Right ventricle myocardium inferior (tissue), 1 donor: ENCODE measurements around the gene POLR1B. TPM values are rescaled to one million over a fixed set of nuclear protein-coding genes. Genes with fewer than 3 reads are reported as not detected.
"Not testable (repeated sequence)": the region's sequence is repeated elsewhere in the genome, so short reads cannot be mapped to it uniquely, and the experiment has no call there.

Experiments
- ATAC-seq: fragments of 200-7000 bp; cut with Tn5 transposase; one replicate; pipeline ENCODE4 v1.9.1; 2020; ENCODE audit warnings: mild to moderate bottlenecking, moderate library complexity
- DNase-seq: peaks from one replicate; pipeline ENCODE4 v3.0.0; 2021; ENCODE audit errors: missing footprints
- intact Hi-C: fragments of 100-400 bp; cut with DNase I; formaldehyde crosslinking; loops from one replicate; pipeline ENCODE4 v1.11.0; 2022
- long read RNA-seq: library from polyadenylated mRNA; unstranded; transcript quantifications from one replicate; pipeline ENCODE4 v2.0.0, GENCODE V29; 2021
- total RNA-seq: library from RNA; stranded (reverse); fragmentation: NEBNext Ultra II Directional; extraction: Animal tissue kit (Norgen Biotek cat#: 25700); gene quantifications from one replicate; pipeline ENCODE4 v1.2.1, GENCODE V29; 2021
- donor health status: DM: no; HTN: yes; CAD: no; lungs with severe emphysema.

The POLR1B gene, protein sequence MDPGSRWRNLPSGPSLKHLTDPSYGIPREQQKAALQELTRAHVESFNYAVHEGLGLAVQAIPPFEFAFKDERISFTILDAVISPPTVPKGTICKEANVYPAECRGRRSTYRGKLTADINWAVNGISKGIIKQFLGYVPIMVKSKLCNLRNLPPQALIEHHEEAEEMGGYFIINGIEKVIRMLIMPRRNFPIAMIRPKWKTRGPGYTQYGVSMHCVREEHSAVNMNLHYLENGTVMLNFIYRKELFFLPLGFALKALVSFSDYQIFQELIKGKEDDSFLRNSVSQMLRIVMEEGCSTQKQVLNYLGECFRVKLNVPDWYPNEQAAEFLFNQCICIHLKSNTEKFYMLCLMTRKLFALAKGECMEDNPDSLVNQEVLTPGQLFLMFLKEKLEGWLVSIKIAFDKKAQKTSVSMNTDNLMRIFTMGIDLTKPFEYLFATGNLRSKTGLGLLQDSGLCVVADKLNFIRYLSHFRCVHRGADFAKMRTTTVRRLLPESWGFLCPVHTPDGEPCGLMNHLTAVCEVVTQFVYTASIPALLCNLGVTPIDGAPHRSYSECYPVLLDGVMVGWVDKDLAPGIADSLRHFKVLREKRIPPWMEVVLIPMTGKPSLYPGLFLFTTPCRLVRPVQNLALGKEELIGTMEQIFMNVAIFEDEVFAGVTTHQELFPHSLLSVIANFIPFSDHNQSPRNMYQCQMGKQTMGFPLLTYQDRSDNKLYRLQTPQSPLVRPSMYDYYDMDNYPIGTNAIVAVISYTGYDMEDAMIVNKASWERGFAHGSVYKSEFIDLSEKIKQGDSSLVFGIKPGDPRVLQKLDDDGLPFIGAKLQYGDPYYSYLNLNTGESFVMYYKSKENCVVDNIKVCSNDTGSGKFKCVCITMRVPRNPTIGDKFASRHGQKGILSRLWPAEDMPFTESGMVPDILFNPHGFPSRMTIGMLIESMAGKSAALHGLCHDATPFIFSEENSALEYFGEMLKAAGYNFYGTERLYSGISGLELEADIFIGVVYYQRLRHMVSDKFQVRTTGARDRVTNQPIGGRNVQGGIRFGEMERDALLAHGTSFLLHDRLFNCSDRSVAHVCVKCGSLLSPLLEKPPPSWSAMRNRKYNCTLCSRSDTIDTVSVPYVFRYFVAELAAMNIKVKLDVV
- total RNA-seq = 9.7 TPM
- long read RNA-seq, full-length matches to known transcripts = 4 of 4 reads
- long read RNA-seq, partial matches to known transcripts = 0 of 4 reads
- long read RNA-seq, other reads (novel, unspliced or antisense) = 0 of 4 reads

DNA sequence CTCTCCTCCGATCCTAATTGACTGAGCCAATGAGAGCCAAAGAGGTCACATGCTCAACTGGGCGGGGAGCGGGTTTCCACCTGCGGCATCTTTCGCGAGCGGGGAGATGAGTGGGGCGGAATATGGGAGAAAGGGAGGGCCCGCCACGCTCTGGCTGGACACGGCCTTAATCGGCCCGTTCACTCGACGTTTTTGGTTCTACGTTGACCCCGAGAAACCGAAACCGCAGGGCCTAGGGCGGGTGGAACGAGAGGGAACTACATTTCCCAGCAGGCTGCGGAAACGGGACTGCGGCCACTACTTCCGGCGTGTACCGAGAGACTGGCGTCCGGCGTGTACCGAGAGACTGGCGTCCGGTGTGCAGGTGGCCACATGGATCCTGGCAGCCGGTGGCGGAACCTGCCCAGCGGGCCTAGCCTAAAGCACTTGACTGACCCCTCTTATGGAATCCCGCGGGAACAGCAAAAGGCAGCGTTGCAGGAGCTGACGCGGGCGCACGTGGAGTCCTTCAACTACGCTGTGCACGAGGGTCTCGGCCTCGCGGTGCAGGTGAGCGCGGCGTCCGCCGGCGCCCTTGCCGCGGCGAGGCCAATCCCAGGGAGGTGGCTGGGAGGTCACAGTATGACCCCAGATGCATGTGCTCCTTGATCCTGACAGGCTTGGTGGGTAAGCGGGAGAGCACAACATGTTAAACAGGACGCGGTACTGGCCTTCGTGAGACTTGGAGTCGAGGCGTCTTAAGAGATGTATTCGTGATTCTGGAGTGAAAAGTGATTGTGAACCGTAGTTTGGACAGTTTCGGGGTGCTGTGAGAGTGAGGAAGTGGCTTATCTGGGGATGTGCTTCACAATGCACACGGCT, at the start of gene POLR1B:
Gene POLR1B, plus strand, starts transcription at position 343 of the 861 bp plus-strand sequence. Its CDS starts 30 bp downstream, at position 373.
- intact Hi-C loops = loop anchor here (1.0 kb wide), 1 partner anchor 61 kb away; no protein-coding TSS in a partner anchor
- ATAC-seq = peak; percentile 94
- peak; percentile 95 for DNase-seq

GRCh38 chr2:112493048-112493447, 49.2 kb upstream of the POLR1B start:
- DNase-seq = no peak
- intact Hi-C loops = no loop called here

GRCh38 chr2:112493858-112494648, 48.2 kb upstream of the POLR1B start:
- ATAC-seq (peak; percentile 48), DNase-seq (no peak)
- intact Hi-C loops = no loop called here

More at GRCh38 chr2:112493048-112493447, 49.2 kb upstream of the POLR1B start:
- ATAC-seq = no peak

DNA sequence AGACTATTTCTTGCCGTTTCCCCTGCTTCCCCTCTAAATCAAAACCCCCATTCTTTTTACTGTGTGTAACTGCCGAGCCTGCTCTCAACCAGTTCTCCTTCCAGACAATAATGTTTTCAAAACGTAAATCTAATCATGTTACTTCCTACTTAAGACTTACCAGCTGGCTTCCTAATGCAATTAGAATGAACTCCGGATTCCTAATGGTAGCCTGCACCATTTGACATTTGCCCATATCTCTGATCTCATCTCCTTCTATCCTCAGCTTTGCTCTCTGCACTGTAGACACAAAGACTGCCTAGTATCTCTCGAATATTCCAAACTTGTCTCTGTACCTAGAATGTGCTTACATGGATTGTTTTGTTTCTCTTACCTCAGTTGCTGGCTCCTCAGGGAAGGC, 47.4 kb upstream of the POLR1B start:
- no peak for ATAC-seq
- intact Hi-C loops = no loop called here

GRCh38 chr2:112495878-112496277, 46.4 kb upstream of the POLR1B start:
- DNase-seq, ATAC-seq, intact Hi-C loops: not testable (repeated sequence)

More for the DNA sequence above, 47.4 kb upstream of the POLR1B start:
- no peak for DNase-seq

DNA sequence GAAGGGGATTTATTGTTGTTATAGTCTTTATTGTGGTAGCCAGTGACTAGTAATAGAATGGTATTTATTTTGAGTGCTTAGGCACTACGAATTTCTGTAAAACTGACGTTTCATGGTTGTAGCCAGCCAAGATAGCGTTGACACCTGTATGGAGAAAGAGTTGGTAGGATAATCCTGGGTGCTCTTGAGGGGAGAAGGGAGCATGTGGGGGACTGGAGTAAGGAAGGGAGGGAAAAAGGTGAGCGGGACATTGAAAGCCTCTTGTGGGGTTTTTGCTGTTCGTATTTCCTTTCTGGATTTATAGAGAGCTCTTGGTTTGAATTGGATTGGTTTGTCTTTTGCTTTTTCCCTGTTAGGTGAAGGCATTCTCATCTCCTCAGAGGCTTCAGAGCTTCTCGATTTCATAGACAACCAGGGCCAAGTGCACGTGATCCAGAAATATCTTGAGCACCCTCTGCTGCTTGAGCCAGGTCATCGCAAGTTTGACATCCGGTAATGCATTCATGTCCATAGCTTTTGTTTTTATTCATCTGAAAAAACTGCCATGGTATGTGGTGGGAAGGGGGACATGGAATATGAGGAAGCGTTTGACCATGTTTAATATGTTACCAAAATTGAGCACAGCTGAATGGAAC, 41.3 kb upstream of the POLR1B start:
- DNase-seq, intact Hi-C loops: not testable (repeated sequence)
- peak; percentile 54 for ATAC-seq

DNA sequence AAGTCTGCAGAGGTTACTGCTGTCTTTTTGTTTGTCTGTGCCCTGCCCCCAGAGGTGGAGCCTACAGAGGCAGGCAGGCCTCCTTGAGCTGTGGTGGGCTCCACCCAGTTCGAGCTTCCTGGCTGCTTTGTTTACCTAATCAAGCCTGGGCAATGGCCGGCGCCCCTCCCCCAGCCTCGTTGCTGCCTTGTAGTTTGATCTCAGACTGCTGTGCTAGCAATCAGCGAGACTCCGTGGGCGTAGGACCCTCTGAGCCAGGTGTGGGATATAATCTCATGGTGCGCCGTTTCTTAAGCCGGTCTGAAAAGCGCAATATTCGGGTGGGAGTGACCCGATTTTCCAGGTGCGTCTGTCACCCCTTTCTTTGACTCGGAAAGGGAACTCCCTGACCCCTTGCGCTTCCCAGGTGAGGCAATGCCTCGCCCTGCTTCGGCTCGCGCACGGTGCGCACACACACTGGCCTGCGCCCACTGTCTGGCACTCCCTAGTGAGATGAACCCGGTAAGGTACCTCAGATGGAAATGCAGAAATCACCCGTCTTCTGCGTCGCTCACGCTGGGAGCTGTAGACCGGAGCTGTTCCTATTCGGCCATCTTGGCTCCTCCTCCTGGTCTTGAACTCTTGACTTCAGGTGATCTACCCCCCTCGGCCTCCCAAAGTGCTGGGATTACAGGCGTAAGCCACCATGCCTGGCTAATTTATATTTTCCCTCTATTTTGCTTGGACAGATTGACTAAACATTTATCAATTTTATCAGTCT, 32.8 kb upstream of the POLR1B start:
- ATAC-seq, DNase-seq, intact Hi-C loops: not testable (repeated sequence)

- DNase-seq = no peak
- no peak for ATAC-seq
- intact Hi-C loops = no loop called here
Measured at GRCh38 chr2:112516801-112517200, 25.5 kb upstream of the POLR1B start.

GRCh38 chr2:112518807-112519206, 23.5 kb upstream of the POLR1B start:
- ATAC-seq (no peak), DNase-seq (no peak)
- intact Hi-C loops = no loop called here

GRCh38 chr2:112519506-112519905, 22.8 kb upstream of the POLR1B start:
- ATAC-seq (no peak), DNase-seq (no peak)
- intact Hi-C loops = no loop called here

GRCh38 chr2:112520234-112520783, 22.0 kb upstream of the POLR1B start:
- DNase-seq = no peak
- ATAC-seq = no peak
- intact Hi-C loops = no loop called here

DNA sequence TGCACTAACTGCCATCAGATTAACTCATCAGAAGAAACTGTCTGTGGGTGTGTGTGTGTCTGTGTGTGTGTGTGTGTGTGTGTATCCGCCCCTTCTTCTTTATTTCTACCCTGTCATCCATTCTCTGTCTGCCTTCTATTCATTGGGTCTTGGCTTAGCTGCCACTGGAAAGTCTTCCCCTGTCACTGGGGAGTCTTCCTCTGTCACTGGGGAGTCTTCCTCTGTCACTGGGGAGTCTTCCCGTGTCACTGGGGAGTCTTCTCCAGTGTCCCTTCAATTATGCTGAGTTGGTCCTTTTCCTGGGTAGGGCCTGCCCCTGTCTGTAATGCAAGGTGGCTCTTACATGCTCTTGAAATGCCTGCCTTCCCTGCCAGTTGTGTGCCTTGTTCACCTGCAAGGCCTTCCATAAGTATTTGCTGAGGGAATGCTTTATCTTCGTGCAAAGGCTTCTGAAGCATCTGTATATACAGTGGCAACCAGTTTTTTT, 18.9 kb upstream of the POLR1B start:
- DNase-seq (no peak), ATAC-seq (no peak)
- intact Hi-C loops = no loop called here

GRCh38 chr2:112524276-112524675, 18.0 kb upstream of the POLR1B start:
- ATAC-seq, intact Hi-C loops, DNase-seq: not testable (repeated sequence)

GRCh38 chr2:112528541-112528940, 13.7 kb upstream of the POLR1B start:
- DNase-seq = no peak
- ATAC-seq = no peak

DNA sequence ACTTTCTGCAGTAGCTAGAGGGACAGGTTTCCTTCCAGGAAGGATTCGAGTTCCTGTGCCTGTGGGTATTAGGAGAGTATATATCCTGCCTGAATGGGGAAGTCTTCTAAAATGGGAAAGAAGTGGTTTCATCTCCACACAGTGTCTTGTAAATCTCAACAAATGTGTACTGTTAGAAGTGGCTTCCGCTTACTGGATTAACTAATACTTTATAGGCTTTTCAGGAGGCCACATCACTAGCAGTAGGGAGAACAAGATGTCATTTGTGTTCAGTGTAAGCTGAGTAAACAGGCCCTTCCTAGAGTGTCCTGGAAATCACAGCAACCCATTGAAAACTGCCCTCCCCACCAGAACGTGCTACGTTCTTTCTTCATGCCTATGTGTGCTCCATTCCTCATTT, 12.5 kb upstream of the POLR1B start:
- ATAC-seq = peak; percentile 39
- intact Hi-C loops = no loop called here
- DNase-seq = no peak

More at GRCh38 chr2:112528541-112528940, 13.7 kb upstream of the POLR1B start:
- intact Hi-C loops = no loop called here
